ENCODE results near the gene TMEM248. TPM values are rescaled to one million over a fixed set of nuclear protein-coding genes. Genes with fewer than 3 reads are reported as not detected.

The TMEM248 gene
- total and polyA plus RNA-seq, 10 of the 15 experiments (the other 5 are each of a cell fraction or from before 2014, with no cell fraction given): 6.3 to 93.5 (median 64.9) TPM

DNA sequence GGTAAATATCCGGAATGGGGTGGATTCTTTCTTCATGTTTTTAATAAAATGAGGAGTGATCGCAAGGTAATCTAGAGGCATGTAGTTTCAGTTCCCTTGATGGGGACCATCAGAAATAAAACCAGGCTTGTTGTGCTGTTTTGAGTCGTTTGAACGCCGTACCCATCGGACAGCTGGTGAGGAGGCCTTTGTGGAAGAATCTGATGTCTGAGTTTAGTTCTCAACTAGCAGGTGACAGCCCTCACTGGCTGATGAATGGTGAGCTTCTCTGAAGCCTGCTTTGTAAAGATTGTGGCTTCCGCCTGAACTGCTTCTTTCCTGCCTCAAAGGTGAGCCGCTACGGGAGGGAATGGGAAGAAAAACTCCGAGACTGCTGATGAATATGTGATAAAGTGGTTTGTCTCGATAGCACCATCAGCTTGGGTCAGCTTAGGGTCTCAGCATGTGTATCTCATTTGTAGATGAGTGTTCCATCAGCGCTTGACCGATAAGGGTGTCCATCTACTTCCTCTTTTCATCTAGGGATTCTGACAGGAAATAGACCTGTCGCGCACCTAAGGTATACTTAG, 977 bp downstream of the TMEM248 start (continued):
- TF ChIP-seq ETV6 (conservative IDR thresholded peaks at IDR 0.05 in 1 of 2, IDR thresholded peaks at IDR 0.05 in 1 of 2; ENCODE audit: borderline replicate concordance in 1 of 2, low read depth in 1 of 2): 0 out of 4 replicates have a peak, but pooled peaks of 1 of the 2 experiments have one; percentile 16
- TF ChIP-seq MYC (IDR thresholded peaks at IDR 0.05; ENCODE audit: insufficient read depth, insufficient read length, insufficient replicate concordance, low read length, severe bottlenecking): no peak
- 0 out of 2 replicates have a peak, but pooled peaks have one; percentile 28 for TF ChIP-seq CHD2 (IDR thresholded peaks at IDR 0.05; ENCODE audit: borderline replicate concordance, low read depth, low read length)

DNA sequence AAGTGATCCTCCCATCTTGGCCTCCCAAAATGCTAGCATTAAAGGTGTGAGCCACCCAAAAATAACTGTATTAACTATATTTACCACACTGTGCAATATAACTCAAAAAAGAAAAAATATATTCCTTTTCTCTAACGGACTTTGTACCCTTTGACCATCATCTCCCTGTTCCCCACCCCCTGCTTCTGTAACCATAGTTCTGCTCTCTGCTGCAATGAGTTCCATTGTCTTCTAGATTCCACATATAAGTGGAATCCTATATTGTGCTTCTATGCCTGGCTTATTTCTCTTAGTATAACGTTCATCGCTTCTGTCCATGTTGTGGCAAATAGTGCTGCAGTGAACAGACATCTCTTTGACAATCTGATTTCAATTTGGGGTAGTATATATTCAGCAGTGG, 4.2 kb downstream of the TMEM248 start:
- CTCF ChIA-PET: no interaction called here

More for the DNA sequence above, 4.2 kb downstream of the TMEM248 start:
- no peak for TF ChIP-seq NR2C2 (IDR thresholded peaks at IDR 0.05; ENCODE audit: borderline replicate concordance, control insufficient read depth, insufficient read length, low read depth)
- TF ChIP-seq, protein P1, sequence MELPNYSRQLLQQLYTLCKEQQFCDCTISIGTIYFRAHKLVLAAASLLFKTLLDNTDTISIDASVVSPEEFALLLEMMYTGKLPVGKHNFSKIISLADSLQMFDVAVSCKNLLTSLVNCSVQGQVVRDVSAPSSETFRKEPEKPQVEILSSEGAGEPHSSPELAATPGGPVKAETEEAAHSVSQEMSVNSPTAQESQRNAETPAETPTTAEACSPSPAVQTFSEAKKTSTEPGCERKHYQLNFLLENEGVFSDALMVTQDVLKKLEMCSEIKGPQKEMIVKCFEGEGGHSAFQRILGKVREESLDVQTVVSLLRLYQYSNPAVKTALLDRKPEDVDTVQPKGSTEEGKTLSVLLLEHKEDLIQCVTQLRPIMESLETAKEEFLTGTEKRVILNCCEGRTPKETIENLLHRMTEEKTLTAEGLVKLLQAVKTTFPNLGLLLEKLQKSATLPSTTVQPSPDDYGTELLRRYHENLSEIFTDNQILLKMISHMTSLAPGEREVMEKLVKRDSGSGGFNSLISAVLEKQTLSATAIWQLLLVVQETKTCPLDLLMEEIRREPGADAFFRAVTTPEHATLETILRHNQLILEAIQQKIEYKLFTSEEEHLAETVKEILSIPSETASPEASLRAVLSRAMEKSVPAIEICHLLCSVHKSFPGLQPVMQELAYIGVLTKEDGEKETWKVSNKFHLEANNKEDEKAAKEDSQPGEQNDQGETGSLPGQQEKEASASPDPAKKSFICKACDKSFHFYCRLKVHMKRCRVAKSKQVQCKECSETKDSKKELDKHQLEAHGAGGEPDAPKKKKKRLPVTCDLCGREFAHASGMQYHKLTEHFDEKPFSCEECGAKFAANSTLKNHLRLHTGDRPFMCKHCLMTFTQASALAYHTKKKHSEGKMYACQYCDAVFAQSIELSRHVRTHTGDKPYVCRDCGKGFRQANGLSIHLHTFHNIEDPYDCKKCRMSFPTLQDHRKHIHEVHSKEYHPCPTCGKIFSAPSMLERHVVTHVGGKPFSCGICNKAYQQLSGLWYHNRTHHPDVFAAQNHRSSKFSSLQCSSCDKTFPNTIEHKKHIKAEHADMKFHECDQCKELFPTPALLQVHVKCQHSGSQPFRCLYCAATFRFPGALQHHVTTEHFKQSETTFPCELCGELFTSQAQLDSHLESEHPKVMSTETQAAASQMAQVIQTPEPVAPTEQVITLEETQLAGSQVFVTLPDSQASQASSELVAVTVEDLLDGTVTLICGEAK (IDR thresholded peaks at IDR 0.05; ENCODE audit: borderline replicate concordance): no peak
- TF ChIP-seq CHD4 (IDR thresholded peaks at IDR 0.05): no peak
- no peak for TF ChIP-seq ZZZ3 (IDR thresholded peaks at IDR 0.05; ENCODE audit: control insufficient read depth, insufficient read length, low read depth)
- no peak for TF ChIP-seq EED (IDR thresholded peaks at IDR 0.05; ENCODE audit: low read depth)
- TF ChIP-seq GABPA (IDR thresholded peaks at IDR 0.05; ENCODE audit: low read depth): no peak
- TF ChIP-seq SP1 (IDR thresholded peaks at IDR 0.05; ENCODE audit: low read depth, low read length): no peak
- TF ChIP-seq, protein P2, sequence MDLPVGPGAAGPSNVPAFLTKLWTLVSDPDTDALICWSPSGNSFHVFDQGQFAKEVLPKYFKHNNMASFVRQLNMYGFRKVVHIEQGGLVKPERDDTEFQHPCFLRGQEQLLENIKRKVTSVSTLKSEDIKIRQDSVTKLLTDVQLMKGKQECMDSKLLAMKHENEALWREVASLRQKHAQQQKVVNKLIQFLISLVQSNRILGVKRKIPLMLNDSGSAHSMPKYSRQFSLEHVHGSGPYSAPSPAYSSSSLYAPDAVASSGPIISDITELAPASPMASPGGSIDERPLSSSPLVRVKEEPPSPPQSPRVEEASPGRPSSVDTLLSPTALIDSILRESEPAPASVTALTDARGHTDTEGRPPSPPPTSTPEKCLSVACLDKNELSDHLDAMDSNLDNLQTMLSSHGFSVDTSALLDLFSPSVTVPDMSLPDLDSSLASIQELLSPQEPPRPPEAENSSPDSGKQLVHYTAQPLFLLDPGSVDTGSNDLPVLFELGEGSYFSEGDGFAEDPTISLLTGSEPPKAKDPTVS (IDR thresholded peaks at IDR 0.05; ENCODE audit: low read depth, low read length): no peak
- TF ChIP-seq, protein P3, sequence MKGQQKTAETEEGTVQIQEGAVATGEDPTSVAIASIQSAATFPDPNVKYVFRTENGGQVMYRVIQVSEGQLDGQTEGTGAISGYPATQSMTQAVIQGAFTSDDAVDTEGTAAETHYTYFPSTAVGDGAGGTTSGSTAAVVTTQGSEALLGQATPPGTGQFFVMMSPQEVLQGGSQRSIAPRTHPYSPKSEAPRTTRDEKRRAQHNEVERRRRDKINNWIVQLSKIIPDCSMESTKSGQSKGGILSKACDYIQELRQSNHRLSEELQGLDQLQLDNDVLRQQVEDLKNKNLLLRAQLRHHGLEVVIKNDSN (IDR thresholded peaks at IDR 0.05; ENCODE audit: borderline replicate concordance, extremely low read length, insufficient read depth, low read depth, low read length): no peak
- intact Hi-C loops (cut with micrococcal nuclease; ENCODE audit: unreplicated experiment): loop anchor here (10.0 kb wide), 1 partner anchor 180 kb away; the partner anchor contains the start of gene RABGEF1
- peaks cover 9% of the 10 kb centered on the region for H3K4me1 ChIP-seq (ENCODE audit: control insufficient read depth, insufficient read depth, low read length)
- WGBS (ENCODE audit: insufficient coverage, insufficient replicate concordance, low lambda C conversion rate, missing lambda C conversion rate): 87% methylated on average over 3 of the region's 3 CpGs
- no peaks in the 10 kb centered on the region for H3K9me3 ChIP-seq (replicated peaks; ENCODE audit: control insufficient read depth, insufficient read depth, low read length)
- ChIA-PET SMC1A (ENCODE audit: uncharacterized antibody, unreplicated experiment) (no interaction called here), POLR2A (no interaction called here), RAD21 (ENCODE audit: unreplicated experiment) (no interaction called here)
- no peak overlapping the region for H3K9ac ChIP-seq (ENCODE audit: control insufficient read depth, insufficient read depth, low read length)
- DNase-seq (ENCODE audit: low read depth, low spot score): no peak
- FAIRE-seq: no peak
- peaks cover 79% of the 10 kb centered on the region for H3K79me2 ChIP-seq (ENCODE audit: control insufficient read depth, insufficient read depth, low read length)
- in situ Hi-C loops (cut with MboI): no loop called here
- no peaks in the 10 kb centered on the region for H3K27me3 ChIP-seq (replicated peaks in 1 of 2; ENCODE audit: control insufficient read depth in 2 of 2, insufficient read depth in 2 of 2, low read length in 1 of 2)
- H4K20me1 ChIP-seq (ENCODE audit: control insufficient read depth, insufficient read depth): 0 out of 2 replicates have a peak, but pooled peaks cover 5% of the 10 kb centered on the region
- no peak overlapping the region for H2AFZ ChIP-seq (ENCODE audit: control insufficient read depth, low read depth, low read length)
- H3K4me3 ChIP-seq: no peak overlapping the region
- H3K36me3 ChIP-seq (ENCODE audit: control insufficient read depth in 2 of 2, insufficient read depth in 2 of 2, low read length in 1 of 2): peaks cover 0 to 8% of the 10 kb centered on the region in 2 experiments
- no peak overlapping the region for H3K27ac ChIP-seq (ENCODE audit: control insufficient read depth, insufficient read depth)
- H3K4me2 ChIP-seq (ENCODE audit: control insufficient read depth, insufficient read depth): no peak overlapping the region
- BruUV-seq (replicated peaks): no TSS peak
- ATAC-seq: no peak

Data from GM12878 (cell line).